ENCODE data around the gene ZNF740.
"Not testable (repeated sequence)": the region's sequence is repeated elsewhere in the genome, so short reads cannot be mapped to it uniquely, and the experiment has no call there.

ZNF740 gene

DNA sequence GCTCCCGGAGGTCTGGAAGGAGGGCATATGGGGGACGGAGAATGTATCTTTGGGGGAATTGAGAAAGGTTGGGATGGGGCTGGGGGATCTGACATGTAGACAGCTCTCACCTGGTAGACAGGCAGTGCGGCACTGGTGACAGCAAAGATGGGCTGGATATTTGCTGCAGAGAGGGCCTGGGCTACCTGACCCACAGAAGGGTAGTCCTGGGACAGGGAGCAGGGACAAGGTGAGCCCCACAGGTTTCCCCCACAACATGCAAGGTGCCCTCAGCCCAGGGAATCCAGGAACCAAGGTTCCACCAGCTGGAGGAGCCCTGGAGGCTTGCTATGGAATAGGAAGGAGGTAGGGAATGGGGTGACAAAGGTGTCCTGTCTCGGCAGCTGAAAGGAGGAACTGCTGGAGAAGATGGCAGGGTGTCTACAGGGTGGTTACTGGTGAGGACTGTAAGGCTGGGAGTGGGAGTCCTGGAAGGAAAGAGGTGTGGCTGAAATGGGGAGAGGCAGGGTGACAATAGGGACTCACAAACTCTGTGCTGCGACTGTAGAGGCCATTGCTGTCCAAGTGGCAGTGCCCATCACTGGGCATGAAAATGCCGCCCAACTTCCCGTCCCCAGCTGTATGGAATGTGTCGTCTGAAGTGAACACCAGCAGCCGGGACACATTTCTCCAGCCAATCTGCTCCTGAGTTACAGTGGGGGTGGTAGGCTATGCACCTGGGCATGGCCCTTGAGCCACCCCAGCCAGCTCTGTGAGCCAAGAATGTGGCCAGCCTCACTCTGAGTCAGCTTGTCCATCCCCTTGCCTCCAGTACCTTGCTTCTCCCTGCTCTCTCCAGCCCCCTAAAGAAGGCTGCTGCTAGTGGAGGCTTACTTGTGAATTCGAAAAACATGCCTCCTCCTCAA lies 15.2 kb downstream of the ZNF740 start:
- DNase-seq: no peak

- DNase-seq: no peak
These were observed 16.0 kb downstream of the ZNF740 start for GRCh38 chr12:53196486-53196885.

GRCh38 chr12:53197011-53197640 lies 16.6 kb downstream of the ZNF740 start:
- DNase-seq: no peak

- DNase-seq: no peak
These were observed 18.1 kb downstream of the ZNF740 start for GRCh38 chr12:53198486-53199110.

DNA sequence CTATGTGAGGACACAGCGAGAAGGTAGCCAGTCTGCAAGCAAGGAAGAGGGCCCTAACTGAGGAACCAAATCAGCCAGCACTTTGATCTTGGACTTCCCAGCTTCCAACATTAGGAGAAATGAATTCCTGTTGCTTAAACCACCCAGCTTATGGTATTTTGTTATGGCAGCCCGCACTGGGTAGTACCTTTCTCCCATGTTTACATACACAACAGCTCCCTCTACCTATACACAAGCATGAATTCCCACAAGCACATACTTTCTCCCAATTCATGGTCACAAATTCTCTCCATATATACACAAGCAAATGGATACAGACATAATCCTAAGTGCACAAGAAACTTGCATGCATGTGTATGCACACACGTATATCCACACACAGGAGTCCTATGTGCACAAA lies 19.2 kb downstream of the ZNF740 start:
- no peak for DNase-seq

- DNase-seq: no peak
These were observed 19.6 kb downstream of the ZNF740 start for GRCh38 chr12:53200107-53200457.

- DNase-seq: no peak
These were observed 20.1 kb downstream of the ZNF740 start for GRCh38 chr12:53200458-53201176.

DNA sequence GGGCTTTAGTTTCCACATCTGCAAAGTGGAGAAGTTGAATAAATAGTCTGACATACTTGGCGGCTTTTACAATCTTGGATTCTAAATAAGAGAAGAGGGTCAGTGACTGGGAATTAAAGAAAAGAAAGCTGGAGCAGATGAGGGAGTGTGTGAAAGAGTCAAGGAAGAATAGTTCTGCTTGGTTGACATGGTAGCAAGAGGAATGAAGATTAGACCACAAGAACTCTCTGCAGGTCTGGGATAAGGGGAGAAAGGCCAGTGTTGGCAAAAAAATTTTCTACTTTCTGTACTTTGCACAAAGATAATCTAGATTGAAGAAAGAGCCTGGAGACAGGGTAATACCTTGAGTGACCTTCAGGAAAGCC lies 20.6 kb downstream of the ZNF740 start:
- DNase-seq: no peak

GRCh38 chr12:53201639-53202038 lies 21.1 kb downstream of the ZNF740 start:
- DNase-seq: no peak

- not testable (repeated sequence) for DNase-seq
These were observed 21.8 kb downstream of the ZNF740 start for GRCh38 chr12:53202316-53202715.

GRCh38 chr12:53204351-53204750 lies 23.8 kb downstream of the ZNF740 start:
- DNase-seq: no peak

DNA sequence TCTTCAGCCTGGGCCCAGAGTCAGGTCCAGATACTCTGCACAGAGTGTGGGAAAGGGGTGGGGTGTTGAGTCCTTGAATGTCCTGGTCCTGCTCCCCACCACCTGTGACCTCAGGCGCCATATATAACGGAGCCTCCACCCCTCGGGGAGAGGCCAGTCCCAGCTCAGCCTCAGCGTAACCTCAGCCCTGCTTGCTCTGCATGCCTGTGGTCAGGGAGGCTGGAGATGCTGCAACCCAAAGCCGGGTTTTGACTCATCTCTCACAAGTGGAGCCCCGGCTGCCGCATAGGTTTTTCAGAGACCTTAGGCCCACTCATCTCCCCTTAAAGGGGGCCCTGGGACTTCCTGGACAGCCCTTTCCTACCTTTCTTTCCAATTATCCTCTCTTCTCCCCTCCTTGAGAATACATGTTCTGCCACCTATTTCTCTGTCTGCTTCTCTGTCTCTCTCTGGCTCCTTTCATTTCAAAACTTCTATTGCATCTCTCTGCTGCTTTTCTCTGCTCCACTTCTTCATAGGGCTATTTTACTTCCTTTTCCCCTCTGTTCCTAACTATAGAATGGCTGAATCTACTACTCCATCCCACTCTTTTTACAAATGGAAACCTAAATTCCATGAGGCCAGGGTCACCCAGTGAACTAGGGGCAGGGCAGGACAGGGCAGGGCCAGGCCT lies 25.4 kb downstream of the ZNF740 start:
- DNase-seq: no peak

GRCh38 chr12:53207042-53207441 lies 26.5 kb downstream of the ZNF740 start, which contains the start of gene ITGB7:
Gene ITGB7 (minus strand): TSS chr12:53207251. CDS start chr12:53200443, 6,808 bp downstream.
- DNase-seq: no peak

GRCh38 chr12:53208435-53208834 lies 27.9 kb downstream of the ZNF740 start:
- no peak for DNase-seq

DNA sequence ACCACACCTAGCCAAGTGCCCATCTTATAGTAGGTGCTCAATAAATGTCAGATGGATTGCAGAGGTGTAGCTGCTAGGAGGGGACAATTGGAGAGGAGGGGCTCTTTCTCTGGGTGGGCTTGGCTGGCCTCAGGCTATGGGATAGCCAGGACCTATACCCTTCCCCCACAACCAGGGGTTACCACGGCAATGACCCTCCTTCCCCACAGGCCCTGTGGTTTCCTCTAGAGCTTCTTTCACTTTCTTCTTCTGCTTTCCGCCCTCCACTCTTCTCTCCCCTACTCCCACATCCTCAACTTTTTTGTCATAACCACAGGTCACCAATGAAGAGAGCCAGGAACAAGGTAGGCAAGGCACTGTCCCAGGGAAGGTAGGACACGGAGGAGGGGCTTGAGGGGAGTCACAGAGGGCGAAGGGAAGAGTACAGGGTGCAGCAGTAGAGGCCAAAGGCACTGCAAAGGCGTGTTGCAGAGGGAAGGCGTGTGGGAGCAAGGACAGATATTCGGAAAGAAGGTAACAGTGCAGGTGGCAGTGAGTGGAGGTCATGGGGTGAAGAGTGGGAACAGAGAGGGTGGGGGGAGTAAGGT lies 28.4 kb downstream of the ZNF740 start:
- DNase-seq: no peak

DNA sequence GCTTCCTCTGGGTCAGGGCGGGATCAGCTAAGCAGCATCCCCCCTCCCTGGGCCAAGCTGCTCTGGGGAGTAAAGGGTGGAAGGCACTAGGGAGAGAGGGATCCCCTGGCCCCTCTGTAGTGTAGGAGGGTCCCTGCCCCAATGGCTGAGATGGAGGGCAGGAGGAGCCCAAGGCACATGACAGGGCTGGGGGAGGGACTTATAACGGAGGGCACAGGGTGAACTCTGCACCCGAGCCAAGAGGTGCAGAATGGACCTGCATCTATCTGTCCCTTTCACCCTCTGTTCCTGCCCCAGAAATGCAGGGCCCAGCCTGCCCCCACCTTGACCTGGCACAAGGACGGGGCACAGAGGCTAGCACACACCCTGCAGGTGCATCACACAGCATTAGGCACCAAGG lies 30.3 kb downstream of the ZNF740 start:
- no peak for DNase-seq

DNA sequence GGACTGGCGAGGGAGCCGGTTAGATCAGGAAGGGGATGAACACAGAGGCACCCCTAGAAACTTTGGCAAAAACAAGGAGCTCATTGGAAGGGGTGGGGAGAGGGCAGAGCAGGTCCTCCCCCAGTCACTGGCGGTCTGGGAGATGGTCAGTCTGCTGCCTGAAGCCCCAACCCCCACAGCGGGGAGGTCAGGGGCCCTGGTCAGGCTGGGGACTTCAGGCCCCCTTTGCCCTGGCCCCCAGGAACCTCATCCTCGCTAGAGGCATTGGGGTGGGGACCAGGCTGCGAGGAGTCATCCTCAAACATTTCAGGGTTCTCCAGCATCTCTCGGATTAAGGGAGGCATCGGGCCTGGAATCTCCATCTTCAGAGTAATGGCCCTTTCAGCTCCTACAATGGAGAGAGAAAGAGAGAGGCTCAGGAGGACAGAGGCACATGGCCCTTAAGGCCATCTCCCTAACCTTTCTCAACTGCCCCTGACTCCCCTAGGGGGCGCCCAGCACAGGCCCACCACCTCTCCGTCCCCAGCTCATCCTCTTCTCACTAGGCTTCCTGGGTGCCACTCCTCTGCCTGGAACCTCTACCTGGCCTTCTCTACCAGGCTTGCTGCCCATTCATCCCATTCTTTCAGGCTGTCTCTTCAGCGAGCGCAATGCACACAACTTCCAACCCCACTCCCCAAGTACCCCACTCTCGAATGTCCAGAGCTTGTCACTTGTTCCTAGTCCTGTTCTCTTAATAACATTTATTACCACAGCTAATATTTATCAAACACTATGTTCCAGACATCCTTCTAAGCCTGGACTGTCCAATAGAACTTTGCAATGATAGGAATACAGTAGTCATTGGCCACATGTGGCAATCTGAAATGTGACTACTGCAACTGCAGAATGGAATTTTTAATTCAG lies 31.2 kb downstream of the ZNF740 start:
- DNase-seq: no peak

DNA sequence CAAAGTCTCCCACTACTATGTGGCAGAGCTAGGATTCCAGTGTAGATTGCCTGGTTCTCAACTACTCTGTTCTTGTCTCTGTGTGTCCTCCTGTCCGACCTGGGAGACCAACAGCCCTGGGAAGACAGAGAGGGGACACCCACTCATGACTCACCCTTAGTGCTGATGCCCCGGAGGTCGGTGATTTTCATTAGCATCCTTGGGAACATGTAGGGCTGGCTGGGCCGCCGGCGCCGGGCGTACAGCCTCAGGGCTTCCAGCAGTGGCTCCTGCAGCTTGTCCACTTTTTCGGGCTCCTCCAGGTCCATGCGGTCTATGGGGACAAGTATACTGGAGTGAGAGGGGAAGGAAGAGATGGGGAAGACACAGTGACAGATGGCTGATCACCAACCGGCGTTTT lies 32.4 kb downstream of the ZNF740 start:
- no peak for DNase-seq

- peak; percentile 21 for DNase-seq
These were observed 32.8 kb downstream of the ZNF740 start for GRCh38 chr12:53213348-53213747.

DNA sequence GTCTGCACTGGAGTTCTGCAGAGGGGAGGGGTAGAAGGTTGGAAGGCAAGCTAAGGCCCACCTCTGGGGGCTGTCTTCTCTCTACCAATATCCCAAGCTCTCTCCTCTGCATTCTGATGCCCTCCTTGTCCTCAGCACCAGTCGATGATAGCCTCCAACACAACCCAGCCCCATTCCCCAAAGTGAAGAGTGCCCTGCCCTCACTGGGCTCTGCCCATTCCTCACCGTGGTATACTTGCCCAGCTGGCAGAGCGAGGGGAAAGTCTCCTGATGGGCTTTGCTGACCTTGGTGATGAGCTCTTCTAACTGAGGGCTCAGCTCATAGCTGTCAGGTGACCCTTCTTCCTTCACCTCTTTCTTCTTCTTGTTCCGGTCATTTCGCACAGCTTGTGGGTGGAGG lies 33.7 kb downstream of the ZNF740 start:
- no peak for DNase-seq

Measured in DMS79 treated with DMSO at 0.1 percent for 48 hours (cell line).